IPS-15b (cell line): Measurements from ENCODE around the gene NEURL1B.

ENCODE experiments used
- H3K27me3 ChIP-seq: one replicate; pipeline ENCODE4 v1.6.1; 2013; ENCODE audit warnings: low read length; ENCODE audit not compliant: control insufficient read depth, insufficient read depth
- H3K36me3 ChIP-seq: one replicate; pipeline ENCODE4 v1.6.1; 2013; ENCODE audit warnings: low read length; ENCODE audit not compliant: control insufficient read depth, insufficient read depth
- H3K4me1 ChIP-seq: one replicate; pipeline ENCODE4 v1.6.1; 2013; ENCODE audit warnings: mild to moderate bottlenecking, low read length; ENCODE audit not compliant: control insufficient read depth, insufficient read depth
- H3K4me3 ChIP-seq: one replicate; pipeline ENCODE4 v1.5.1; 2013; ENCODE audit warnings: low read depth, low read length
- H3K9ac ChIP-seq: one replicate; pipeline ENCODE4 v1.6.1; 2013; ENCODE audit warnings: low read depth, mild to moderate bottlenecking, low read length
- H3K9me3 ChIP-seq: one replicate; pipeline ENCODE4 v1.6.1; 2013; ENCODE audit warnings: mild to moderate bottlenecking, low read length; ENCODE audit not compliant: control insufficient read depth, insufficient read depth

The NEURL1B gene

DNA sequence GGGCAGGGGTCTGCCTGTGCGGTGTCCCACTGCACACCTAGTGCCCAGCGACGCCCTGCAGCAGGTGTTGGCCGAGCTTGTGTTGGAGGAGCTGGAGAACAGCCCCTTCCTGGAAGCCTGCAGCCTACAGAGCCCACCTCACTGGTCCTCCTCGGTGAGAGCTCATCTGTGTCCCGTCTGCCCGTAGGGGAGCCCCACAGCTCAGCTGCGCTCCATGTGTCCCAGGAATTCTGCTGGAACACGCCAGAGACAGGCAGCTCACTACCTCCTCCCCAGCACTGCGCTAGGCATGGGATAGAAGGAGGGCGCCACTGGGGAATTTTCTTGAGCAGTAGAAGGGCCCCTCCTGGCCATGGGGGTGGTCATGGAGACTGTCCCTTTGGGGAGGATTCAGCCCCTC is 85.9 kb downstream of the NEURL1B start:
- no peaks in the 10 kb centered on the region for H3K27me3 ChIP-seq
- no peak overlapping the region for H3K4me3 ChIP-seq
- H3K36me3 ChIP-seq = no peaks in the 10 kb centered on the region
- no peaks in the 10 kb centered on the region for H3K4me1 ChIP-seq
- H3K9me3 ChIP-seq = no peaks in the 10 kb centered on the region
- H3K9ac ChIP-seq = no peak overlapping the region

- no peak overlapping the region for H3K4me3 ChIP-seq
- H3K36me3 ChIP-seq = no peaks in the 10 kb centered on the region
- H3K9ac ChIP-seq = no peak overlapping the region
- H3K27me3 ChIP-seq = no peaks in the 10 kb centered on the region
- no peaks in the 10 kb centered on the region for H3K4me1 ChIP-seq
- no peaks in the 10 kb centered on the region for H3K9me3 ChIP-seq
Observed at GRCh38 chr5:172727551-172727950, 86.5 kb downstream of the NEURL1B start.

GRCh38 chr5:172728481-172729241 is 87.6 kb downstream of the NEURL1B start:
- H3K27me3 ChIP-seq = no peaks in the 10 kb centered on the region
- no peak overlapping the region for H3K9ac ChIP-seq
- no peak overlapping the region for H3K4me3 ChIP-seq
- no peaks in the 10 kb centered on the region for H3K9me3 ChIP-seq
- no peaks in the 10 kb centered on the region for H3K36me3 ChIP-seq
- H3K4me1 ChIP-seq = no peaks in the 10 kb centered on the region

GRCh38 chr5:172729588-172729987 is 88.5 kb downstream of the NEURL1B start:
- Histone ChIP-seq H3K4me3 (no peak overlapping the region), H3K27me3 (no peaks in the 10 kb centered on the region), H3K9ac (no peak overlapping the region), H3K9me3 (no peaks in the 10 kb centered on the region), H3K4me1 (no peaks in the 10 kb centered on the region), H3K36me3 (no peaks in the 10 kb centered on the region)

- no peak overlapping the region for H3K9ac ChIP-seq
Observed at GRCh38 chr5:172730222-172730621, 89.2 kb downstream of the NEURL1B start.

DNA sequence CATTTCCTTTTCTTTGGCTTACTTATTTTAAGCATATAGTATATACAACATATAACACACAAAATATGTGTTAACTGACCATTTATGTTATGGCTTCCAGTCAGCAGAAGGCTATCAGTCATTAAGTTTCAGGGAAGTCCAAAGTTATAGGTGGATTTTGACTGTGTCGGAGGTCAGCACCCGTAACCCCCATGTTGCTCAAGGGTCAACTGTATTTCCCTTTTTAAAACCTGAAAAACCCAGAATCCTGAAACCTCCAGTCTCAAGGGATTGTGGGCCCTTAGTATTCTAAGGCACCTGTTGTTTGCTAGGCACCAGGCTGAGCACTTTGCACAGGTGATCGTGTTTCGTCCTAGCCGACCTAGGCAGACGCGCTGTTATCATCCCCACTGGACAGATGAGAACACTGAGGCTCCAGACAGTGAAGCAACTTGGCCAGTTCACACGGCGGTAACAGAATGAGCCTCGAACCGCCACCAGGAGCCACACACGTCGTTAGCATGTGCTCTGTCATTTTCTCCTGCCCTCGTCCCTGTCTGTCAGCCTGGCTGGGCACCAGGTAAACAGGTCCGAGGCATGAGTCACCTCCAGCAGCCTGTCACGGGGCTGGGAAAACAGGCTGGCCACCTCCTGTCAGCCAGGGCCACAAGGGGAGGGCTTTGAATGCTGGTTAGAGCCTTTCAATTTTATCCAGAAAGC is 90.1 kb downstream of the NEURL1B start:
- H3K27me3 ChIP-seq = no peaks in the 10 kb centered on the region
- no peak overlapping the region for H3K4me3 ChIP-seq
- no peak overlapping the region for H3K9ac ChIP-seq
- no peaks in the 10 kb centered on the region for H3K9me3 ChIP-seq
- H3K4me1 ChIP-seq = no peaks in the 10 kb centered on the region
- H3K36me3 ChIP-seq = no peaks in the 10 kb centered on the region

More at GRCh38 chr5:172730222-172730621, 89.2 kb downstream of the NEURL1B start:
- Histone ChIP-seq H3K4me3 (no peak overlapping the region), H3K9me3 (no peaks in the 10 kb centered on the region), H3K36me3 (no peaks in the 10 kb centered on the region), H3K4me1 (no peaks in the 10 kb centered on the region), H3K27me3 (no peaks in the 10 kb centered on the region)

- Histone ChIP-seq H3K4me3 (no peak overlapping the region), H3K4me1 (no peaks in the 10 kb centered on the region), H3K9ac (no peak overlapping the region), H3K27me3 (no peaks in the 10 kb centered on the region), H3K36me3 (no peaks in the 10 kb centered on the region), H3K9me3 (no peaks in the 10 kb centered on the region)
Observed at GRCh38 chr5:172731680-172732074, 90.6 kb downstream of the NEURL1B start.

DNA sequence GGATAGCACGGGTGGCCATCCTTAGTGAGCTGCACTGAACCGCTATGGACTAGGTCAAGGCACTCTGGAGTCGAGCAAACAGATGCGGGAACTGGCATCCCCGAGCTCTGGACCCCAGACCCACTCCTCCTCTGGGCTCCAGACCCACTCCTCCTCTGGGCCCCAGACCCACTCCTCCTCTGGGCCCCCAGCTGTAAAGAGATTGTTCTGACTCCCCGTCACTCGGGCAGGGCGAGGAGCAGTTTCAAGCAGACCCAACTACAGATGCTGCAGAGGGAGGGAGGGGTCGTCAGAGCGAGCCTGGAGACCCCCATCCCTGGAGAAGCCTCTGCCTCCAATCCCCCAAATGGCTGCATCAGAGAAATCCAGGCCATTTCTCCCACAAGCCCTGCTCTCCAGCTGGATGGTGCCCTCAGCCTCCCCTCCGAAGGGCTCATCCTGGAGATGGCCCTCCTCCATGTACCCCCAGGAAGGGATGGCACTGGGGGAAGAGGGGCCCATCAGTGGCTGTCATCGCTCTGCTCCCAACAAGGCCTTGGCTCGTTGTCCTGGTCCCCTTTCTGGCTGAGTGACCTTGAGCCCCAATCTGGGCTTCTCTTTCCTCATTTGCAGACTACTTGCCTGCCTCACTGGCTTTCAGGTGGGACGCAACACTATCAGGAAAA is 91.3 kb downstream of the NEURL1B start:
- H3K27me3 ChIP-seq = no peaks in the 10 kb centered on the region
- H3K4me3 ChIP-seq = no peak overlapping the region
- H3K9me3 ChIP-seq = no peaks in the 10 kb centered on the region
- H3K4me1 ChIP-seq = no peaks in the 10 kb centered on the region
- no peak overlapping the region for H3K9ac ChIP-seq
- no peaks in the 10 kb centered on the region for H3K36me3 ChIP-seq

DNA sequence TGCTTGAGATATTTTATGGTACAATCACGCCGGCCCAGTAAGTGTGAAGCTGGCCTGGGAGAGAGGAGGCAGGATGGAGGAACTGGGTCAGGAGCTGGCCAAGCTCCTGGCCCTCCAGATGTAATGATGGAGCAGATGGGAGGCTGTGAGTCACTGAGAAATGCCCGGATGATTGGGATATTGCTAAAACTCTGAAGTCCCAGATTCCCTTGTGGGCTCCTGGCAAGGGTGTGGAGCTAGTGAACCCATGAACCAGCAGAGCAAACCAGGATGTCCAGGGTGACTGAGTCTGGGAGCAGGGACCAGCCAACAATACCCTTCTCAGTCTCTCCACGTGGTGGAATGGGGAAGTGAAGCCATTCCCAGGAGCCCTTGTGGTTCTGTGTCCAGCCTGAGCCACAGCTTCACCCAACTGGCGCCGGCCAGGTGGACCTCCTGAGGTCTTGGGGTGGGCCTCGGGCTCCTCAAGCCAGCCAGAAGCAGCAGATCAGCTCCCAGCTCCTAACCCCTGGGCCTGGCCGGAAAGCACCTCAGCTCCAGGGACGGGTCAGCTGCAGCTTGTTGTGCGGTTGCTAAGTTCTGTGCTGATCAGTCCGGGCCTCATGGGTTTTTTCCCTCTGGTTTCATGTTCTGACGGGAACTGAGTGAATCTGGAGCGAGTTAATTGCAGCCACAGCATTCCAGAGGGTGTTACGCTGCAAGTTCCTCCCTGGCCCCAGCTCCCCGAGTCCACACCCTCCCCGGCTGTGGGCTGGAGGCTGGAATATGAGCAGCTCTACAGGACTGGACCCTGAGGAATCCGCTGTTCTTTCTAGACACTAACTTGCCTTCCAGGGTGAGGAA is 92.3 kb downstream of the NEURL1B start:
- H3K27me3 ChIP-seq = no peaks in the 10 kb centered on the region
- no peaks in the 10 kb centered on the region for H3K4me1 ChIP-seq
- no peaks in the 10 kb centered on the region for H3K36me3 ChIP-seq
- H3K4me3 ChIP-seq = no peak overlapping the region
- H3K9ac ChIP-seq = no peak overlapping the region
- H3K9me3 ChIP-seq = no peaks in the 10 kb centered on the region

- no peak overlapping the region for H3K9ac ChIP-seq
- no peaks in the 10 kb centered on the region for H3K9me3 ChIP-seq
- no peaks in the 10 kb centered on the region for H3K27me3 ChIP-seq
- no peaks in the 10 kb centered on the region for H3K36me3 ChIP-seq
- H3K4me1 ChIP-seq = no peaks in the 10 kb centered on the region
- no peak overlapping the region for H3K4me3 ChIP-seq
Observed at GRCh38 chr5:172733974-172734346, 92.9 kb downstream of the NEURL1B start.

DNA sequence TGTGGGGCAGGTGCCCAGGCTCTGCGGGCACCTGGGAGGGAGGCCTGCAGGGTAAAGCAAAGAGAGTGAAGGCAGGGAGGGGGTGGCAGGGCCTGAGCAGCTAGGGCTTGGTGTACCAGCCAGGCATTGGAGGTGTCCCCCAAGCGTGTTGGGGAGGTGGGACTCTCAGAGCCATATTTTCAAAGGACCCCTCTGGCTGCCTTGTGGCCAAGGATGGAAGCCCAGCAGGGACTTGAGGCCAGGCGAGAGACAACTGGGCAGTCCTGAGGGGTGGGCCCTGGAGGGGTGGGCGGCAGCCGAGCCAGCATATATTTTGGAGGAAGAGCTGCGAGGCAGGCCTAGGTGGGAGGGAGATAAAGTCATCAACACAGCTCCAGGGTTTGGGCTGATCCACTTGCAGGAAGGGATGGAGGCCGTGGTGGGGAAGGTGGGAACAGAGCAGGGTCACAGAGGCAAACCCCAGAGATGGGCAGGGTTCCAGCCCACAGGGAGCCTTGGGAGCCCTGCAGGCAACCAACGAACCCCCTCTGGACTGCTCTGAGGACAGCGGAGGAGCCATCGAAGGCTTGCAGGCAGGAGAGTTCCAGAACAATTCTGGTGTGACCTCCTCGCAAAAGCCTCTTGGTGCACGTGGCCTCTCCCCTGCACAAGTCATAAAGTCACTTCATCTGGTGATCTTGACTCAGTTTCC is 94.2 kb downstream of the NEURL1B start:
- no peak overlapping the region for H3K9ac ChIP-seq
- H3K9me3 ChIP-seq = no peaks in the 10 kb centered on the region
- H3K36me3 ChIP-seq = no peaks in the 10 kb centered on the region
- no peaks in the 10 kb centered on the region for H3K27me3 ChIP-seq
- H3K4me3 ChIP-seq = no peak overlapping the region
- no peaks in the 10 kb centered on the region for H3K4me1 ChIP-seq
